GM21717 (cell line): ENCODE data around the gene NKAIN4.
"Not testable (repeated sequence)": the region's sequence is repeated elsewhere in the genome, so short reads cannot be mapped to it uniquely, and the experiment has no call there.

Source experiments
- ATAC-seq: cut with Tn5 transposase; IDR thresholded peaks from one replicate; pipeline ENCODE4 v1.9.1; 2021; ENCODE audit warnings: mild to moderate bottlenecking, moderate library complexity; ENCODE audit not compliant: unreplicated experiment

Gene NKAIN4

DNA sequence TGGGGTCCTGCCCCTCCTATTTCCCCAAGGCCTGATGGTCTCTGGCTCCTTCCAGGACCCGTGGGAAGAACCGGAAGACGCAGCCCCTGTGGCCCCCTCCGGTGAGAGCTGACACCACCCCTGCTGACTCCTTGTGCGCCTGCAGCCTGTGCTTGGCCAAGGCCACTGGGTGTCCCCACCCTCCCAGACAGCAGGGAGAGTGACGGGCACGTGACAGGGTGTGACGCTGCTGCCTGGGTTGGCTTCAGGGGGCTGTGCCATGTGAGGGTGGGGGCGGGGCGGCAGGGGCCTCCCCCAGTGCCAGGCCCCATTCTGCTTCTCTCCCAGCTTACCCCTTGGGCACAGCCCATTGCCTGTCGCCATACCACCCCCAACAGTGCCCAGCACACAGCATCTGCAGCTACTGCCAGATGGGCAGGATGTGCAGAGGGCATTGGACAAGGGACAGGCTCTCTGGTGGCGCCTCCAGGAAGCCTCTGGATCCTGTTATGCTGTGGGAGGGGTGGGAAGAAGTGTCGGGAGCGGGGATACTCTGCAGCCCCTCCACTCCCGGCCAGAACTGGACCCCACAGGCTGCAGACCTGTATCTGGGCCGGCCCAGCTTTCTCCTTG lies 15.6 kb downstream of the NKAIN4 start:
- ATAC-seq = no peak

DNA sequence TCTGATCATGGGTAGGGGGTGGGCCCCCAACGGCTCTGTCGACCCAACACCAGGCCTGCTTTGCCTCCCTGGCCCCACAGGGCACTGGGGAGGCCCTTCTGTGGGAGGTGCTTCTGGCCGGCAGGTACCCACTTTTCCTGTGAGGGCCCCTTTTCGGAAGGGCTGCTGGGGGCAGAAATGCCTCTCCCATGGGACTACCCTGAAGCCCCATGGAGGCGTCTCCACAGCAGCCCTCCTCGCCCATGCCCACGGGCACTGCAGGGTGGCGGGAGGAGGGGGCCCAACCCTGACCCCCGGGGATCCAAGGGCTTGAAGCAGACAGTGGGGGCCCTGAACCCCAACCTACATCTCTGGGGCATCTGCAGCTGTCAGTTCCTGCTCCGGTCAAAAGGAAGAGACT lies 16.2 kb downstream of the NKAIN4 start:
- ATAC-seq = no peak

DNA sequence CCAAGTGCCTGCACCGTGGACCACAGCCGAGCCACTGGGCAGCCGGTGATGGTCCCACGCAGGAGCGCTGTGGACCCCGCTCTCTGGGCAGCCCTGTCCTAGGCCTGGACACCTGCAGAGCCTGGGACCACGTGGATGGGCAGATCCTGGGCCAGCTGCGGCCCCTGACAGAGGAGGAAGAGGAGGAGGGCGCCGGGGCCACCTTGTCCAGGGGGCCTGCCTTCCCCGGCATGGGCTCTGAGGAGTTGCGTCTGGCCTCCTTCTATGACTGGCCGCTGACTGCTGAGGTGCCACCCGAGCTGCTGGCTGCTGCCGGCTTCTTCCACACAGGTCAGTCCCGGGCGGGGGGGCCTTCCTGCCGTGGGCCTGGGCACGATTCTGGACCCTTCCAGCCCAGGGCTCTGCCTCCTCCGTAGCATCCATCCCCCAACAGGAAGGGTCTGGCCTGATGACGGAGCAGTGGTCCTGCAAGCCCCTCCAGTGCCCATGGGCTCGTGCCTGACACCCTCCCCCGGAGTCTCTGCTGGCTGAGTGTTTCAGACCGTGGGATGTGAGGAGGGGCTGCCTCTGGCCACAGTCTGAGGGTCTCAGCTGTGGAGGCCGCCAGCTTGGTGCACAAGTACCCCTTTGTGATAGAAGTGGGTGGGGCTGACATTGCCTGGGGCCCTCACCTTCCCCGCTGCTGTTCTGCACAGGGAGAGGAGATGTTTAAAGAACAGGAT lies 18.0 kb downstream of the NKAIN4 start:
- no peak for ATAC-seq

DNA sequence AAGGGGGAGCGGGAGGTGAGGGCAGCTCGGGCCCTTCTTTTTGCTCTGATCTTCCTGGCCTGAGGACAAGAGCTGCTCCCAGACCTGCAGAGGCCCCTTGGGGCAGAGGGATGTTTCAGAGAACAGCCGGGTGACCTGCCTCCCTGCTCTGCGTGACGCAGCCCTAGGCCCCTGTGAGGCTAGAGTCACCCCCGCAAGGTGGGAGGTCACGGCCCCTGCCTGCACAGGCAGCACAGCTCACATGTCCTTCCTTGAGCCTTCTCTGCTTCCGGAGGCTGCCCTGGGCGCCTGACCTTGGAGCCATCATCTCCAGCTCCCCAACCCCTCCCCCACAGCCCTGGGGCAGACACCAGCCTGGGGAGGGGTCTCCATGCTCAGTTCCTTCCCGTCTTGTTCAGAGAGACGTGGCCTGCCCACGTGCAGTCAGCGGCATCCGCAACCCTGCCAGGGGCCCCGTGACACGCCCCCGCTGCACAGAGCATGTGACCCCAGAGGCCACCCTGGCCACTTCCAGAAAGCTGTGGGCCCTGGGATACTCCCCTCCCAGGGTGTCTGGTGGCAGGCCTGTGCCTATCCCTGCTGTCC lies 18.8 kb downstream of the NKAIN4 start, which contains the start of gene BIRC7:
Gene BIRC7, plus strand, starts transcription at position 507 of the 585 bp plus-strand sequence. CDS start 192 bp downstream, outside the sequence.
- ATAC-seq = no peak

DNA sequence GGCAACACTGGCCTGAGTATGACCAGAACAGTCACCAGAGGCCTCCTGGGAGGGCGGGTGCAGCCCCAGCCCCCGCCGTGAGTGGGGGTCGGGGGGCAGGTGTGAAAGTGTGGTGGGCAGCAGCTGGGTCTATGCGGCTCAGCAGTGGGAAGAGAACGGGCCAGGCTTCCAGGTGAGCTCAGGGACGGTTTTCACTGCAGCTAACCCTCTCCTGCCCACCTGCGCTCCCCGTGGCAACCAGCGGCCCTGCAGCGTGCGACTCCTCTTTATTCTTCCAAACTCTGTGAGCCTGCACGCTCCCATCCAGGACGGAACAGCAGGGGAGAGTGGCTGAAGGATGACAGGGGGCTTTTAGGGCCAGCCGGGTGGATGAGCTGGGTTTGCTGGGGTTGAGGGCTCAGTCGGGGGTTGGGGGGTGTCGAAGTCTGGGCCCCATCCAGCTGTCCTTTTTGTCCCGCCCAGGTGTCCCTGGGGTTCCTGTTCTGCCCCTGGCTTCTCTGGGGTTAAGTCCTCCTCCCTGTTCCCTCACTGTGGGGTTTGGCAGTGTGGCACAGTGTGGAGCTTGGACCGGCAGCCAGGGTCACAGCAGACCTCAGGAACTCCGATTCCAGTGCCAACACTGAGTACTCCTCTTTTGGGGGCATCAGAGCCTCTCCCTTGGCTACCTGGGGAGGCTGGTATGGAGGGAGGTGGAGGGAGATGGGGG lies 19.4 kb downstream of the NKAIN4 start:
- ATAC-seq = no peak

DNA sequence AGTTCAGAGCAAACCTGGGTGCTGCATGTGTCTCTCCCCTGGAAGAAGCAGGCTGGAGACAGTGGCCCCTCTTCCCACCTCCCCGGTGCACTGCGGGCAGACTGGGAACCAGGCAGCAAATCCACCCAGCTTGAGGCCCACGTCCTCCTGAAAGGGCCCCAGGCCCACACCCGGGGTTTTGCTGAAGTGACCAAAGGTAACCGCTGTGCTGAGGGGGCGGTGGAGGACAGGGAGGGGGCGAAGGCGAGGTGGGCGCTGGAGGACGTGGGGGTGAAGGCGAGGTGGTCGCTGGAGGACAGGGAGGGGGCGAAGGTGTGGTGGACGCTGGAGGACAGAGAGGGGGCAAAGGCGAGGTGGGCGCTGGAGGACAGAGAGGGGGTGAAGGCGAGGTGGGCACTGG lies 20.3 kb downstream of the NKAIN4 start:
- no peak for ATAC-seq

DNA sequence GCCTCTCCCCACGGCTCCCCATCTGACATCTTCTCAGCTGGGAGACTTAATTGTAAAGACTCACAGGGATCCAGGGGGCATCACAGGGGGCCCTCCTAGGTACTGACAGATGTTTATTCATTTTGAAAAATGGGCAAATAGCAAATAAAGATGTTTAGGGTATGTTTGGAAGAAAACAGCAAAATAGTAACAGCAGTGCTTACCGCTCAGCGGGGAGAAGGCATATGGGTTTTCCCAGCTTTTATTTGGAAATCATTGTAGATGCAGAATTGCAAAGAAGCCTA lies 21.3 kb downstream of the NKAIN4 start:
- ATAC-seq = no peak

DNA sequence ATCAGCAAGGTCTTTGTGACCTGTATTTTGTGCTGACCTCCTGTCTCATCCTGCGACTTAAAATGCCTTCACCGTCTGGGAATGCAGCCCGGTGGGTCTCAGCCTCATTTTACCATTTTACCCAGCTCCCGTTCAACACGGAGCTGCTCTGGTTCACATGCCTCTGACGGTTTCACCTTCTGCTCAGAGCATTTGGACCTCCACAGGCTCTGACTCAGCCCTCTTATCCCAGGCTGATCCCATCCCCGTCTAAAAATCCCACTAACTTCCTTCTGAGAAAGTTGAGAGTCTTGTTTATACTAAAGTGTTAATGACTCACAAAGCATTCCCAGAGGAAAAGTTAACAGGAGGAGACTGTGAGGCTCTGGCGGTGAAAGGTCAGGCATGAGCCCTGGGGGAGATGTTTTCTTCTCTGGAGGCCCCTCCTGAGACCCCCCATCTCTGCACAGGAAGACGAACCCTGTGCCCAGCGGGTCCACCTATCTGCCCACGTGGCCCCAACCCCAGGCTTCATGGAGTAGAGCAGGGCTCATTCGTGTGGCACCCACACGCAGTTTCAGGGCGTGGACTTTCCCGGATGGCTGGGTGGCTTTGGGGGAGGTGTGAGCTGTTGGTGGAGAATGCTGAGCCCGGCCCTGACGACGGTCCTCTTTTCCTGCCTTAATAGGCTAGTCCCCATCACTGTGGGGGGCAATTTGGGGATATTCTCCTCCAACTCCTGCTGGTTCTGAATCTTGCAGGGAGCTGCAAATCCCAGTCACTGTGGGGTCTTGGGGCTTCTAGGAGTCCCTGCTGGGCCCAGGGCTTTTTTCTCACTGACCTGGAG lies 21.8 kb downstream of the NKAIN4 start:
- ATAC-seq = no peak

DNA sequence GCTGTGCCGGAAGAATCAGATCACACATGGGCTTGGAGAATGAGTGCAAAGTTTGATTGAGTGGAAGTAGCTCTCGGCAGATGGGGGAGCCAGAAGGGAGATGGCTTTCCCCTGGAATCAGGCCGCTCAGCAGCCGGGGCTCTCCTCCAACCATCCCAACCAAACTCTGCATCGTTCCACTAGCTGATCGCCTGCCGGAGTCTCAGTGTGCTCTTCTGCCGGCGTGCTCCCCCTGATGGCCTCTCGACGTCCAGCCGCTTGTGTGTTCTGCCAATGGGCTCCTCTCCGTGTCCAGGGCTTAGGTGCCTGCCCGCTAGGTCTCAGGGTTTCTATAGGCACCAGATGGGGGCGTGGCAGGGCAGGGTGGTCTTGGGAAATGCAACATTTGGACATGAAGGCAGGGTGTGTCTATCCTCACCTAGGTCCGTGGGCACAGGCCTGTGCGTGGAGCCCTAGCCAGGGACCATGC lies 23.4 kb downstream of the NKAIN4 start:
- ATAC-seq = no peak

DNA sequence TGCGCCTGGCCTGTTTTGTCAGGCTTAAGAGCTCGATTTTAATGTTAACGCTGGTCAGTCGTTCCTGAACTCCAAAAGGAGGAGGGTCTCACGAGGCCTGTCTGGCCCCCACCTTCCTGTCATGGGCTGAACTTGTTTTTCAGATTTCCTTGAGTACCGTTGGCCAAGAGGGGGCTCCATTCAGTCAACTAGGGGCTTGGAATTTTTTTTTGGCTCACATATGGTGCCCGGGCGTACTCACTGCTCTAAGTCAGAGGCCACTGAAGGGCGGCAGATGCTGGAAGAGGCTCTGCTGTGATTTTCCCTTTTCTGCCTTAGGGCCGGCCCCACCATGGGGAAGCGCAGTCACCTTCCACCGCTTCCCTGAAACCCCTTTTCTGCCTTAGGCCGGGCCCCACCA lies 25.5 kb downstream of the NKAIN4 start:
- no peak for ATAC-seq

DNA sequence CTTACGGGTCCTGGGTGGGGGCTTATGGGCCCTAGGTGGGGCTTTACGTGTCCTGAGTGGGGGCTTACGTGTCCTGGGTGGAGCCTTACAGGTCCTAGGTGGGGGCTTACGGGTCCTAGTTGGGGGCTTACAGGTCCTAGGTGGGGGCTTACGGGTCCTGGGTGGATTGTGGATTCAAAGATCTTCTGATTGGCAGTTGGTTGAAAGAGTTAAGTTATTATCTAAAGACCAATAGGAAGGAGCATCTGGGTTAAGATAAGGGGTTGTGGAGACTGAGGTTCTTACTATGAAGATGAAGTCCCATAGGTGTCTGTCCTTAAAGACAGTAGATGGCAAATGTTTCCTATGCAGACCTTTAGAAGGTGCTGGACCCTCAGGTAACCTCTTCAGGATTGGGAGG lies 27.0 kb downstream of the NKAIN4 start:
- no peak for ATAC-seq

DNA sequence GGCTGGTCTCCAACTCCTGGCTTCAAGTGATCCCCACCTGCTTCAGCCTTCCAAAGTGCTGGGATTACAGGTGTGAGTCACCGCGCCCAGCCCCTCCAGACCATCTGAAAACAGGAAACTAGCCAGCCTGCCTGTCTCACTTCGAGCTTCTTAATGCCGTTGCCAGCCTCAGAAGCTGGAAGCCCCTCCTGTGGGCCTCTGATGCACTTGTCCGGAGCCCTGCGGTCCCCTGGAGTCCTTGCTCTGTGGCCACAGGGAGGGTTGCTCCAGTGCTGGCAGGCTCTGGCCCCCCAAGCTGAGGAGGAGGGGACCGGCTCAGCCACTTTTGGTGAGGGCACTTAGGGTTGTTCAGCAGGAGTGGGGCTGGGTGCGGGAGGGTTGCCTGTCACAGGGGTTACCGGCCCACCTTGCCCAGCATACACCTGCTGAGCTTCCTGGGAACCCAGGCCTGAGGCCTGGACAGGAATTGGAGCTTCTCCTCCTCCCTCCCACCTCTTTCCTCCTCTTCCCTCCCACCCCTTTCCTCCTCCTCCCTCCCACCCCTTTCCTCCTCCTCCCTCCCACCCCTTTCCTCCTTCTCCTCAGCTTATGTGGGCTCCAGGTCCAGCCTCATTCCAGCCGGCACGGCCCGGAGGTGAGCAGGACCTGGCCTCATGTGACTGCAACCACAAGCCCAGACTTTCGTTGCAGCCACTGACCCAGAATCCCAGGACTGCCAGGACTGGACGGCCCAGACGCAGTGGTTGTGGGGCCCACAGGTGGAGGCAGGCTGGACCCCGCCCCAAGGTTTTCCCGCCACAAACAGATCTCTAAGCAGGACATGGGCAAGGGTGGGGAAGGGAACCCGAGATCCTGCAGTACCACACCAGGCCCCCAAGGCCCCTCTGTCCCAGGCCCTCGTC lies 28.0 kb downstream of the NKAIN4 start:
- no peak for ATAC-seq

DNA sequence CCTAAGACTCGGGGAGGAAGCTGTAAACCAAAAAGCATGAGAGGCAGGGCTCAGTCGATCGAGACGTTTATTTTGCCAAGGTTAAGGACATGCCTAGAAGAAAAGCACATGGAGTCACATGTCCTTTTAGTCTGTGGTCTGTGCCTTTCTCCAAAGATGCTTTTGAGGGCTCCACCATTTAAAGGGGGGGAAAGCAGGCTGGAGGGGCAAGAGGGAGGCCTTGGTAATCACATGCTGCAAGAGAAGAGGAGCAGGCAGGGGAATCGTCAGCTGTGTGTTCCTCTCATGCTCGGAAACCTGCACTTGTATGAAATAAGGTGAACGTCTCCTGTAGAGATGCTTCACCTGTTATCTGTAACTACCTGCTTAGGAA lies 29.2 kb downstream of the NKAIN4 start:
- ATAC-seq = no peak

DNA sequence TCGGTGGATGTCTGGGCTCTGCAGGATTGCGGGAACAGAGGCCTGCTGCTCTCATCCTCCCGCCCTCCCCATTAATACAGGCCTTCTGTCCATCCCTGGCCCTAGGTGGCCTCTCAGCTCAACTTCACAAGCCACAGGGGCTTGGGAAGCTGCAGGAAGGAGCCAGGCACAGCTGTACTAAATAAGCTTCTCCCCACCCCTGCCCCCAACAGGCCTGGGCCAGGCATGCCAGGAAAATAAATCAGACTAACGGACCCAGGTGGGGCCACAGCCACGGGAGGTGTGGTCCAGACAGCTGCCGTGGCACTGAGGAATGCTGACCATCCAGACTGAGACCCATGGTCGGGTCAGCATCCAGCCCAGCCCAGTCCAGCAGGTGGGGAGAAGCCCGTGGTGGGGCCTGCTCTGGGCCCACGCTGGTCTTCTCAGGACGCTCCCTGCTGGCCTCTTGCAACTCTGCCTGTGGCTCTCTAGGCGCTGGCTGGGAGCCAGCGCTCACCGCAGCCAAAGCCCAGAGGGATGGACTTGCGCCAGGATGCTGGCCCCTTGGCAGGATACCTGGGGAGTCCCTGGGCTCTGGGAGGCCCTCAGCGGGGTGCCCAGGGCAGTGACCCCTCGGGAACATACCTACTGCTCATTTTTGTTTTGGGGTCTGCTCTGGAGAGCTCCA lies 29.7 kb downstream of the NKAIN4 start:
- no peak for ATAC-seq

DNA sequence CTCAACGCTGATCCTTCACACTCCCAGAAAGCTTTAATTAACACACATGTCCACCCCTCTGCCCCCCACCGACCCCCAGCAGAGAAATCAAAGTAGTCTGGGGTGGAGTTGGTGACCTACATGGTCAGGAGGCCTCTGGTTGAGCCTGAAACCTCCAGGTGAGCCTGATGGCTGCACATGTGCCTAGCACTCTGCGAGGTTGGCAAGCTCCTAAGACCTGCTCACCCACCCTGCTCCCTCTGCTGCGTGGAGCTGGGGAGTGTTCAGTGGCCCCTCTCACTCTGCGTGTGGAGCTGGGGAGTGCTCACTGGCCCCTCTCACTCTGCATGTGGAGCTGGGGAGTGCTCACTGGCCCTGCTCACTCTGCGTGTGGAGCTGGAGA lies 30.4 kb downstream of the NKAIN4 start:
- ATAC-seq = no peak

DNA sequence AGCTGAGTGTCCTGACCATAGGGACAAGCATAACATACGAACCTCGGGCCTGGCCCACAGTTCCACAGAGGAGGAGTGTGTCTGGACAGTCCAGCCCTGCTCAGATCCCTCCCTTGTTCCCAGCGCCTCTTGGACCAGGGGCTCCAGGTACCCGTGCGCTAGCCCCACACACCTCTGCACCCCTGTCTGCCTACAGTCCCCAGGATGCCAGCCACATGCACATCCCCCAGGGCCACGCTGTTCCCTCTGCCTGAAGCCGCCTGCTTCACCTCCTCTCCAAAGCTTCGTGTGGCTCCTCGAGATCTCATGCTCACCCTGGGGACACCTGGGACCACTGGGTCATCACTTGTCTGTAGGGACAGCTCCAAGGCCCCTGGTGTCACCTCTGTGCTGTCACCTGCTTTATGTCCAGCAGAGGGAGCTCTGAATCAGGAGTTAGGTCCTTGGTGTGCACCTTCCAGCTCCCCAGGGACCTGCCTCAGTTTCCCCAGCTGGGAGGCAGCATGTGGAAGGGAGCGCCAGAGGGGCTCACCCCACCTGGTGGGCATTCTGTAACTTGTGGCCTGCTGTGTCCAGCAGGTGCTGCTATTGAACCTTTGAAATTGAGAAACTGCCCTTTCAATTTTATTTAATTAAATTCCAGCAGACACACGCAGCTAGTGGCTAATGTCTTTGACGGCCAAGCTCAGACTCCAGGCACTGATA lies 31.0 kb downstream of the NKAIN4 start:
- ATAC-seq = no peak

DNA sequence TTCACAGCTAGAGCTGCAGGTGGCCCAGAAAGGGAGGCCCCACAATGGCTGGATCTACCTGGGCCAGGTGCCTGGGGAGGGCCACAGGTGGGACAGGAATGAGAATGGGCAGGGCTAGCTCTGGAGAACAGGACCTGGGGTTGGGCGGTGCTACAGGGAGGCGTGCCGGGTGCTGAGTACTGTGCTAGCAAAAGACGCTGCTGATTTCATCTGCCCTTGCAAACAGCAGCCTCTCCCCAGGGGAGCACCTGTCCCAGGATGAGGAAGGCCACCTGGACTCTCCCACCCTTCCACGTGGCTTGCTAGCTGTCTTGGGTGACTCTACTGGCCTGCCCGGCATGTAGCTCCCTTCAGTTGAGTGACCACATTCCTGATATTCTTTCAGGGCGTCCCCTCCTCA lies 31.7 kb downstream of the NKAIN4 start:
- no peak for ATAC-seq

DNA sequence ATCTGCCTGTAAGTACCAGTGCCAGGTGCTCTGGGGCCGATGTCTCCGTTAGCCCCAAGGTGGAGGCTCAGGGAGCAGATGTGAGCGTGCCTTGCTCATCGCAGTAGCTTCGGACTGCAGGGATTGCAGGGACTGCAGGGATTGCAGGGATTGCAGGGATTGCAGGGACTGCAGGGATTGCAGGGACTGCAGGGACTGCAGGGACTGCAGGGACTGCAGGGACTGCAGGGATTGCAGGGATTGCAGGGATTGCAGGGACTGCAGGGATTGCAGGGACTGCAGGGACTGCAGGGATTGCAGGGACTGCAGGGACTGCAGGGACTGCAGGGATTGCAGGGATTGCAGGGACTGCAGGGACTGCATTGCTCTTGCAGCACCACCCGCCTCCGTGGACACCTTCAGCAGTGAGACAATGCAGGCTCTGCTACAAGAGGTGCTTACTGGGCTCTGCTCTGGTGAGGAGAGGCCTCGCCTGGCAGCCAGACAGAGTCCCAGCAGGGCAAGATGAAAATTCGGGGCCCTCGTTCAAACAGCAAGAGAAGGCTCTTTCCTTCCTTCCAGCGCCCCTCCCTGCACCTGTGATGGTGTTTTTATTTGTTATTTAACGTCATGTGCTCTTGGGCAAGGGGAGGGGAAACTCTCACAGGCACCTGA lies 32.7 kb downstream of the NKAIN4 start:
- not testable (repeated sequence) for ATAC-seq
